Gastroesophageal sphincter (tissue), 3 donors: ENCODE results near the gene BAX.

Experiments
- CTCF ChIP-seq, 4 experiments: fragments of 200-600 bp in 2 of 4; fragments of 450-650 bp in 2 of 4; sonication (generic) in 1 of 4; IDR thresholded peaks; one replicate each; pipeline ENCODE4 v1.5.1; 2017 to 2019; ENCODE audit warnings: antibody characterized with exemption in 4 of 4, mild to moderate bottlenecking in 2 of 4, moderate library complexity in 2 of 4
- EP300 ChIP-seq: sonication (generic); formaldehyde crosslinking; IDR thresholded peaks from one replicate; pipeline ENCODE4 v1.6.1; 2017; ENCODE audit warnings: antibody characterized with exemption, mild to moderate bottlenecking
- POLR2A ChIP-seq, 2 donors: fragments of 450-650 bp; IDR thresholded peaks; one replicate each; pipeline ENCODE4 v1.6.1; 2017; ENCODE audit warnings: antibody characterized with exemption in 2 of 2, mild to moderate bottlenecking in 2 of 2, moderate library complexity in 1 of 2
- POLR2AphosphoS5 ChIP-seq: sonication (generic); formaldehyde crosslinking; IDR thresholded peaks from one replicate; pipeline ENCODE4 v1.6.1; 2017; ENCODE audit warnings: antibody characterized with exemption

DNA sequence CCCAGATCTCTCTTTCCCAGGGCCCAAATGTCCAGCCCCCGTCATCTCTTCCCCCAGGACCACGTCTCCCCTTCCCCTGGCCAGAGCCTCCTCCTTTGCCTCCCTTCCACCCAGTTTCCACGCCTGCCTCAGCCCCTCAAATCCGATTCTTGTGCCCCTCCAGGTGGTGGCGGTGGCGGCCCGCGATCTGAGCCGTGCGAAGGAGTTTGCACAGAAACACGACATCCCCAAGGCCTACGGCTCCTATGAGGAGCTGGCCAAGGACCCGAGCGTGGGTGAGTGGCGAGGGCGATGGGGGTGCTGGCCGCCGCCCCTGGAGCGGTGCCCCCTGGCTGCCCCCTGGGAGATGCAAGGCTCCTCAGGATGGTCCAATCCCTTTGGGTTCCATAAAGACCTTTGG lies 19.8 kb upstream of the BAX start:
- TF ChIP-seq CTCF (IDR thresholded peaks at IDR 0.05) = no peak
- TF ChIP-seq POLR2A (IDR thresholded peaks at IDR 0.05) = no peak
- no peak for TF ChIP-seq EP300
- TF ChIP-seq POLR2AphosphoS5 = no peak
